K562 (cell line): ENCODE data around the gene VWA1. TPM values are rescaled to one million over a fixed set of nuclear protein-coding genes. Genes with fewer than 3 reads are reported as not detected.

Experiments used
- FUS ChIP-seq: fragments of 200-400 bp; formaldehyde crosslinking; optimal IDR thresholded peaks from 2 replicates; pipeline ENCODE3; 2017; ENCODE audit warnings: low read depth, low read length
- HDAC6 ChIP-seq: IDR thresholded peaks from 2 replicates; pipeline ENCODE4 v1.6.1; 2012; ENCODE audit warnings: low read depth, mild to moderate bottlenecking, control low read depth, inconsistent platforms, low read length, moderate library complexity
- HNRNPLL ChIP-seq: fragments of 200-400 bp; formaldehyde crosslinking; IDR thresholded peaks from 2 replicates; pipeline ENCODE4 v1.6.1; 2017; ENCODE audit warnings: low read length, low read depth, mild to moderate bottlenecking; ENCODE audit not compliant: poor library complexity, severe bottlenecking
- MEF2A ChIP-seq: IDR thresholded peaks from 2 replicates; pipeline ENCODE4 v1.6.1; 2011; ENCODE audit warnings: low read depth, mild to moderate bottlenecking, low read length, moderate library complexity; ENCODE audit not compliant: control insufficient read depth
- NR2C2 ChIP-seq, 2 experiments: fragments of 200-800 bp in 1 of 2; sonication (Bioruptor generic) in 1 of 2; sonication (generic) in 1 of 2; formaldehyde crosslinking in 1 of 2; IDR thresholded peaks; 2 replicates each; pipeline versions ENCODE4 v1.6.1 to v1.8.0; 2016 to 2022; ENCODE audit warnings: mild to moderate bottlenecking in 1 of 2, missing compliant biosample characterization in 1 of 2, missing genetic modification characterization in 1 of 2, missing genetic modification reagents in 1 of 2
- NRF1 ChIP-seq, 2 experiments: fragments of 450-650 bp; IDR thresholded peaks in 1 of 2; conservative IDR thresholded peaks in 1 of 2; 2 replicates each; pipeline ENCODE4 v1.6.1; 2014; ENCODE audit warnings: mild to moderate bottlenecking in 2 of 2
- SP2 ChIP-seq: IDR thresholded peaks from 2 replicates; pipeline ENCODE4 v1.6.1; 2011; ENCODE audit warnings: mild to moderate bottlenecking, low read depth, low read length, moderate library complexity; ENCODE audit not compliant: poor library complexity, severe bottlenecking; ENCODE audit errors: extremely low read depth
- TBP ChIP-seq: optimal IDR thresholded peaks from 2 replicates; pipeline ENCODE3; 2011; ENCODE audit warnings: low read depth, low read length, improper control_type of control experiment
- ZFX ChIP-seq: sonication (generic); formaldehyde crosslinking; IDR thresholded peaks from 2 replicates; pipeline ENCODE4 v1.8.0; 2022; ENCODE audit warnings: mild to moderate bottlenecking, missing genetic modification reagents, moderate library complexity
- polyA plus RNA-seq, 8 experiments: library from polyadenylated mRNA; depleted of rRNA in 4 of 8; stranded (reverse) in 5 of 8; unstranded in 3 of 8; fragments of >200 nt; fragmentation: Nextera tagmentation in 2 of 8; fragmentation: Illumina TruSeq in 1 of 8; extraction: Ambion mirVana in 2 of 8; extraction: Trizol in 1 of 8; gene quantifications; 2 replicates each; pipeline versions ENCODE4 v1.2.1 to v1.2.3, GENCODE V29; 2011 to 2014; ENCODE audit warnings: inconsistent platforms in 1 of 8, missing spikeins in 1 of 8
- total RNA-seq, 7 experiments: library from RNA; depleted of rRNA in 6 of 7; stranded (reverse); fragments of >200 nt in 6 of 7; fragmentation: Illumina TruSeq in 2 of 7; extraction: Trizol in 2 of 7; gene quantifications; 2 replicates each; pipeline versions ENCODE4 v1.2.1 to v1.2.3, GENCODE V29; 2011 to 2021; ENCODE audit warnings: low replicate concordance in 1 of 7
- TF ChIP-seq, protein P1 (sequence below), 2 experiments: fragments of 250-450 bp in 1 of 2; fragments of 450-650 bp in 1 of 2; sonication (Bioruptor Pico) in 1 of 2; IDR thresholded peaks; 2 replicates each; pipeline versions ENCODE4 v1.6.1 to v1.8.0; 2016 to 2021; ENCODE audit warnings: mild to moderate bottlenecking in 2 of 2, moderate library complexity in 2 of 2, missing compliant biosample characterization in 1 of 2, missing genetic modification characterization in 1 of 2
- TF ChIP-seq, protein P2 (sequence below): fragments of 200-800 bp; sonication (Bioruptor generic); IDR thresholded peaks from 2 replicates; pipeline ENCODE4 v1.6.1; 2017; ENCODE audit warnings: missing genetic modification characterization, missing compliant biosample characterization
- TF ChIP-seq, protein P3 (sequence below): sonication (generic); formaldehyde crosslinking; IDR thresholded peaks from 2 replicates; pipeline ENCODE4 v1.8.0; 2022; ENCODE audit warnings: mild to moderate bottlenecking, missing genetic modification reagents
- TF ChIP-seq, protein P4 (sequence below): sonication (generic); formaldehyde crosslinking; IDR thresholded peaks from 2 replicates; pipeline ENCODE4 v1.8.0; 2022; ENCODE audit warnings: missing genetic modification reagents, mild to moderate bottlenecking, moderate library complexity, borderline replicate concordance

Gene VWA1
- total and polyA plus RNA-seq, 9 of the 15 experiments (the other 6 are each of a cell fraction or from before 2014, with no cell fraction given) = 0.01 to 6.4 (median 0.85) TPM

DNA sequence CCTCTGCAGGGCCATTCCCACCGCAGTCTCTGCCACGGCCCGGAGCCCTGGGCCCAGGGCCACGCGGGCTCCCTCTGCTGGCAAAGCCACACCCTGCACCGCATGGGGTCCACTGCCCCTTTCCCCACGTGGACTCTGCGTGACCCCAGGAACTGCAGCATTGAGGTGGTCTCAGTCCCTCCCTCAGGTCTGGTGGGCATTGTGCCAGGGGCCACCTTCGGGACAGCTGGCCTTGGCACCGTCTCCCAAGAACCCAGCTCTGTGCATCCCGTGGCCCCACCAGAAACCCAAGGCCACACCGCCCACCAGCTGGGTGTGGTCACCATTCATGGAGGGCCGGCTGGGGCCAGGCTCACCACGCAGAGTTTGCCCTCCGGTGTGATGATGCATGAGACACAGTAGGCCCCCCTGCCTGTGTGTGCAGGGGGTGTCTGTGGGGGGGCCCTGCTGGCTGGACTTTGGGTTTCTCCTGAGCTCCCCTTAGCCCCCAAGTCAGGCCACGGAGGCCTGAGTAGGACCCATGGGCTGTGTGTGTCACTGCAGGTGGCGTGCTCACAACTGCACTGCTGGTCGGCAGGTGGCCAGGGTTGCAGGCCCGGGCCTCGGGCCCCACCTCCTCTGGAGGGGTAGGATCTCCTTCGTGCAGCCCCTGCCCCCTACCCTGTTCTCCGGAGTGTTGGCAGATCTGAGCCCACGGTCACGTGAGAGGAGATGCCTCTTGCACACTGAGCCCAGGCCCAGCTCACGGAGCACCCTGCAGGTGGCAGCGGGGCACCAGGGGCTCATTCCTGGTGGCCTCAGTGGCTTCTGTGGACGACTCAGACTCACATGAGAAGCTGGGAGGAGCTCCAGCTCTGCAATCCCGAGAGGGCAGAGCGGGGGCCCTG, 5.8 kb downstream of the VWA1 start (continued):
- TF ChIP-seq, protein P1, sequence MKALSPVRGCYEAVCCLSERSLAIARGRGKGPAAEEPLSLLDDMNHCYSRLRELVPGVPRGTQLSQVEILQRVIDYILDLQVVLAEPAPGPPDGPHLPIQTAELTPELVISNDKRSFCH (CRISPR knock-in tag; IDR thresholded peaks at IDR 0.05) = no peak
- TF ChIP-seq, protein P1 (tag; IDR thresholded peaks at IDR 0.05) = peak; percentile 64; the same call in 1 of the 2 replicates
- TF ChIP-seq, protein P2, sequence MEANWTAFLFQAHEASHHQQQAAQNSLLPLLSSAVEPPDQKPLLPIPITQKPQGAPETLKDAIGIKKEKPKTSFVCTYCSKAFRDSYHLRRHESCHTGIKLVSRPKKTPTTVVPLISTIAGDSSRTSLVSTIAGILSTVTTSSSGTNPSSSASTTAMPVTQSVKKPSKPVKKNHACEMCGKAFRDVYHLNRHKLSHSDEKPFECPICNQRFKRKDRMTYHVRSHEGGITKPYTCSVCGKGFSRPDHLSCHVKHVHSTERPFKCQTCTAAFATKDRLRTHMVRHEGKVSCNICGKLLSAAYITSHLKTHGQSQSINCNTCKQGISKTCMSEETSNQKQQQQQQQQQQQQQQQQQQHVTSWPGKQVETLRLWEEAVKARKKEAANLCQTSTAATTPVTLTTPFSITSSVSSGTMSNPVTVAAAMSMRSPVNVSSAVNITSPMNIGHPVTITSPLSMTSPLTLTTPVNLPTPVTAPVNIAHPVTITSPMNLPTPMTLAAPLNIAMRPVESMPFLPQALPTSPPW (CRISPR knock-in tag) = peak; percentile 49; the same call in 1 of the 2 replicates
- TF ChIP-seq TBP (no peak), ZFX (CRISPR knock-in tag) (peak; percentile 64), NRF1 (conservative IDR thresholded peaks at IDR 0.05 in 1 of 2, IDR thresholded peaks at IDR 0.05 in 1 of 2) (no peak), HNRNPLL (peak; percentile 21), FUS (no peak), SP2 (no peak), MEF2A (no peak), HDAC6 (no peak), NR2C2 (CRISPR knock-in tag; IDR thresholded peaks at IDR 0.05) (peak; percentile 73; the same call in 1 of the 2 replicates), NR2C2 (tag; IDR thresholded peaks at IDR 0.05) (peak; percentile 39; the same call in 1 of the 2 replicates)
- TF ChIP-seq, protein P3, sequence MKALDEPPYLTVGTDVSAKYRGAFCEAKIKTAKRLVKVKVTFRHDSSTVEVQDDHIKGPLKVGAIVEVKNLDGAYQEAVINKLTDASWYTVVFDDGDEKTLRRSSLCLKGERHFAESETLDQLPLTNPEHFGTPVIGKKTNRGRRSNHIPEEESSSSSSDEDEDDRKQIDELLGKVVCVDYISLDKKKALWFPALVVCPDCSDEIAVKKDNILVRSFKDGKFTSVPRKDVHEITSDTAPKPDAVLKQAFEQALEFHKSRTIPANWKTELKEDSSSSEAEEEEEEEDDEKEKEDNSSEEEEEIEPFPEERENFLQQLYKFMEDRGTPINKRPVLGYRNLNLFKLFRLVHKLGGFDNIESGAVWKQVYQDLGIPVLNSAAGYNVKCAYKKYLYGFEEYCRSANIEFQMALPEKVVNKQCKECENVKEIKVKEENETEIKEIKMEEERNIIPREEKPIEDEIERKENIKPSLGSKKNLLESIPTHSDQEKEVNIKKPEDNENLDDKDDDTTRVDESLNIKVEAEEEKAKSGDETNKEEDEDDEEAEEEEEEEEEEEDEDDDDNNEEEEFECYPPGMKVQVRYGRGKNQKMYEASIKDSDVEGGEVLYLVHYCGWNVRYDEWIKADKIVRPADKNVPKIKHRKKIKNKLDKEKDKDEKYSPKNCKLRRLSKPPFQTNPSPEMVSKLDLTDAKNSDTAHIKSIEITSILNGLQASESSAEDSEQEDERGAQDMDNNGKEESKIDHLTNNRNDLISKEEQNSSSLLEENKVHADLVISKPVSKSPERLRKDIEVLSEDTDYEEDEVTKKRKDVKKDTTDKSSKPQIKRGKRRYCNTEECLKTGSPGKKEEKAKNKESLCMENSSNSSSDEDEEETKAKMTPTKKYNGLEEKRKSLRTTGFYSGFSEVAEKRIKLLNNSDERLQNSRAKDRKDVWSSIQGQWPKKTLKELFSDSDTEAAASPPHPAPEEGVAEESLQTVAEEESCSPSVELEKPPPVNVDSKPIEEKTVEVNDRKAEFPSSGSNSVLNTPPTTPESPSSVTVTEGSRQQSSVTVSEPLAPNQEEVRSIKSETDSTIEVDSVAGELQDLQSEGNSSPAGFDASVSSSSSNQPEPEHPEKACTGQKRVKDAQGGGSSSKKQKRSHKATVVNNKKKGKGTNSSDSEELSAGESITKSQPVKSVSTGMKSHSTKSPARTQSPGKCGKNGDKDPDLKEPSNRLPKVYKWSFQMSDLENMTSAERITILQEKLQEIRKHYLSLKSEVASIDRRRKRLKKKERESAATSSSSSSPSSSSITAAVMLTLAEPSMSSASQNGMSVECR (CRISPR knock-in tag) = peak; percentile 58; the same call in 1 of the 2 replicates
- TF ChIP-seq, protein P4, sequence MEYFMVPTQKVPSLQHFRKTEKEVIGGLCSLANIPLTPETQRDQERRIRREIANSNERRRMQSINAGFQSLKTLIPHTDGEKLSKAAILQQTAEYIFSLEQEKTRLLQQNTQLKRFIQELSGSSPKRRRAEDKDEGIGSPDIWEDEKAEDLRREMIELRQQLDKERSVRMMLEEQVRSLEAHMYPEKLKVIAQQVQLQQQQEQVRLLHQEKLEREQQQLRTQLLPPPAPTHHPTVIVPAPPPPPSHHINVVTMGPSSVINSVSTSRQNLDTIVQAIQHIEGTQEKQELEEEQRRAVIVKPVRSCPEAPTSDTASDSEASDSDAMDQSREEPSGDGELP (CRISPR knock-in tag) = peak; percentile 88
